PFSK-1 (cell line): Measurements from ENCODE around the gene RBX1.

Source experiments
- FOXP2 ChIP-seq: optimal IDR thresholded peaks from 2 replicates; pipeline ENCODE3; 2011; ENCODE audit warnings: borderline replicate concordance, control low read depth, inconsistent platforms; ENCODE audit not compliant: insufficient read depth; ENCODE audit errors: extremely low read length, extremely low read depth
- POLR2AphosphoS5 ChIP-seq: IDR thresholded peaks from 2 replicates; pipeline ENCODE4 v1.6.1; 2012; ENCODE audit warnings: low read depth, mild to moderate bottlenecking, control low read depth, low read length, moderate library complexity
- REST ChIP-seq, 2 experiments: IDR thresholded peaks; 2 replicates each; pipeline versions ENCODE4 v1.6.1 to v1.8.0; 2011 to 2012; ENCODE audit warnings: low read depth in 2 of 2, low read length in 2 of 2, control low read depth in 1 of 2, inconsistent platforms in 1 of 2, mild to moderate bottlenecking in 1 of 2, moderate library complexity in 1 of 2; ENCODE audit not compliant: insufficient read depth in 1 of 2
- SIN3A ChIP-seq: IDR thresholded peaks from 2 replicates; pipeline ENCODE4 v1.6.1; 2012; ENCODE audit warnings: mild to moderate bottlenecking, low read length, moderate library complexity, borderline replicate concordance; ENCODE audit not compliant: insufficient read depth
- TAF1 ChIP-seq: IDR thresholded peaks from 2 replicates; pipeline ENCODE4 v1.6.1; 2012; ENCODE audit warnings: low read length, control low read depth, borderline replicate concordance; ENCODE audit not compliant: insufficient read depth

Gene RBX1

GRCh38 chr22:40997520-40997919 lies 46.3 kb downstream of the RBX1 start:
- no peak for TF ChIP-seq POLR2AphosphoS5
- no peak for TF ChIP-seq FOXP2
- TF ChIP-seq TAF1 = no peak
- TF ChIP-seq SIN3A = no peak
- no peak for TF ChIP-seq REST (IDR thresholded peaks at IDR 0.05; ENCODE audit: insufficient read depth in 1 of 2, low read depth in 2 of 2, low read length in 2 of 2)

GRCh38 chr22:41000040-41000565 lies 48.9 kb downstream of the RBX1 start:
- TF ChIP-seq FOXP2 = no peak
- no peak for TF ChIP-seq POLR2AphosphoS5
- no peak for TF ChIP-seq TAF1
- no peak for TF ChIP-seq REST (IDR thresholded peaks at IDR 0.05; ENCODE audit: insufficient read depth in 1 of 2, low read depth in 2 of 2, low read length in 2 of 2)
- no peak for TF ChIP-seq SIN3A

- no peak for TF ChIP-seq FOXP2
- no peak for TF ChIP-seq TAF1
Measured at GRCh38 chr22:41000941-41001721, 50.0 kb downstream of the RBX1 start.

- TF ChIP-seq FOXP2 = no peak
- no peak for TF ChIP-seq REST (IDR thresholded peaks at IDR 0.05; ENCODE audit: insufficient read depth in 1 of 2, low read depth in 2 of 2, low read length in 2 of 2)
- no peak for TF ChIP-seq POLR2AphosphoS5
- TF ChIP-seq SIN3A = no peak
- TF ChIP-seq TAF1 = no peak
Measured at GRCh38 chr22:41001722-41002122, 50.5 kb downstream of the RBX1 start.

- TF ChIP-seq REST (IDR thresholded peaks at IDR 0.05; ENCODE audit: insufficient read depth in 1 of 2, low read depth in 2 of 2, low read length in 2 of 2) = no peak
- TF ChIP-seq POLR2AphosphoS5 = no peak
- TF ChIP-seq TAF1 = no peak
- TF ChIP-seq SIN3A = no peak
- TF ChIP-seq FOXP2 = no peak
Measured at GRCh38 chr22:41003066-41003465, 51.9 kb downstream of the RBX1 start.
